ENCODE data around the gene SHC3. TPM values are rescaled to one million over a fixed set of nuclear protein-coding genes. Genes with fewer than 3 reads are reported as not detected.

SHC3 gene
- total RNA-seq, 2 experiments from 2014 or later = not detected

- H3K27ac Mint-ChIP-seq = no peak overlapping the region
- peaks cover 13% of the 10 kb centered on the region for H3K4me1 Mint-ChIP-seq (ENCODE audit: low read depth)
- Histone ChIP-seq H3K4me3 (ENCODE audit: low read length) (no peak overlapping the region), H3K4me1 (ENCODE audit: insufficient read depth, low read length) (peaks cover 14% of the 10 kb centered on the region), H3K36me3 (ENCODE audit: insufficient read depth, low read length) (no peaks in the 10 kb centered on the region), H3K9me3 (ENCODE audit: control insufficient read depth in 1 of 2, insufficient read depth in 1 of 2, low read length in 2 of 2) (no peaks in the 10 kb centered on the region), H3K27ac (ENCODE audit: low read depth in 1 of 2, low read length in 2 of 2) (no peak overlapping the region), H3K27me3 (ENCODE audit: control insufficient read depth in 1 of 2, insufficient read depth in 2 of 2, low read length in 2 of 2) (peaks cover 28 to 63% of the 10 kb centered on the region in 2 experiments)
- ATAC-seq (ENCODE audit: poor library complexity) = no peak
- no peaks in the 10 kb centered on the region for H3K9me3 Mint-ChIP-seq
- H3K36me3 Mint-ChIP-seq (ENCODE audit: low read depth) = no peaks in the 10 kb centered on the region
- intact Hi-C loops (cut with DNase I, micrococcal nuclease) = no loop called here
- H3K27me3 Mint-ChIP-seq = peaks cover 72% of the 10 kb centered on the region
- CTCF ChIA-PET = no interaction called here
- H3K4me3 Mint-ChIP-seq = no peak overlapping the region
- DNase-seq = no peak
- TF ChIP-seq CTCF (IDR thresholded peaks at IDR 0.05) = no peak
- POLR2A ChIA-PET = no interaction called here
Measured at GRCh38 chr9:89175828-89176261, 2.8 kb downstream of the SHC3 start.

- Histone ChIP-seq H3K4me3 (ENCODE audit: low read length) (no peak overlapping the region), H3K4me1 (ENCODE audit: insufficient read depth, low read length) (peaks cover 3% of the 10 kb centered on the region), H3K27ac (ENCODE audit: low read depth in 1 of 2, low read length in 2 of 2) (no peak overlapping the region), H3K27me3 (ENCODE audit: control insufficient read depth in 1 of 2, insufficient read depth in 2 of 2, low read length in 2 of 2) (peaks cover 23 to 57% of the 10 kb centered on the region in 2 experiments), H3K9me3 (ENCODE audit: control insufficient read depth in 1 of 2, insufficient read depth in 1 of 2, low read length in 2 of 2) (no peaks in the 10 kb centered on the region), H3K36me3 (ENCODE audit: insufficient read depth, low read length) (no peaks in the 10 kb centered on the region)
- ATAC-seq (ENCODE audit: poor library complexity) (no peak), DNase-seq (no peak)
- H3K4me1 Mint-ChIP-seq (ENCODE audit: low read depth) = peaks cover 7% of the 10 kb centered on the region
- H3K27ac Mint-ChIP-seq = no peak overlapping the region
- no peak overlapping the region for H3K4me3 Mint-ChIP-seq
- H3K27me3 Mint-ChIP-seq = peaks cover 57% of the 10 kb centered on the region
- ChIA-PET CTCF (no interaction called here), POLR2A (interaction anchor here (0.8 kb wide), 1 partner anchor 19 kb away, joined by 3 read pairs; no protein-coding TSS in a partner anchor)
- intact Hi-C loops (cut with DNase I, micrococcal nuclease) = no loop called here
- H3K36me3 Mint-ChIP-seq (ENCODE audit: low read depth) = no peaks in the 10 kb centered on the region
- H3K9me3 Mint-ChIP-seq = no peaks in the 10 kb centered on the region
- no peak for TF ChIP-seq CTCF (IDR thresholded peaks at IDR 0.05)
Measured at GRCh38 chr9:89174291-89174690, 4.3 kb downstream of the SHC3 start.

GRCh38 chr9:89173072-89173471 lies 5.5 kb downstream of the SHC3 start:
- no peak for TF ChIP-seq CTCF (IDR thresholded peaks at IDR 0.05)

More at GRCh38 chr9:89173072-89173471, 5.5 kb downstream of the SHC3 start:
- ATAC-seq (ENCODE audit: poor library complexity) = no peak
- Mint-ChIP-seq H3K4me1 (ENCODE audit: low read depth) (no peaks in the 10 kb centered on the region), H3K27me3 (peaks cover 48% of the 10 kb centered on the region), H3K9me3 (no peaks in the 10 kb centered on the region), H3K4me3 (no peak overlapping the region), H3K27ac (no peak overlapping the region), H3K36me3 (ENCODE audit: low read depth) (no peaks in the 10 kb centered on the region)
- CTCF ChIA-PET = no interaction called here
- Histone ChIP-seq H3K9me3 (ENCODE audit: control insufficient read depth in 1 of 2, insufficient read depth in 1 of 2, low read length in 2 of 2) (no peaks in the 10 kb centered on the region), H3K27ac (ENCODE audit: low read depth in 1 of 2, low read length in 2 of 2) (no peak overlapping the region), H3K4me1 (ENCODE audit: insufficient read depth, low read length) (peaks cover 3% of the 10 kb centered on the region), H3K4me3 (ENCODE audit: low read length) (no peak overlapping the region), H3K36me3 (ENCODE audit: insufficient read depth, low read length) (no peaks in the 10 kb centered on the region), H3K27me3 (ENCODE audit: control insufficient read depth in 1 of 2, insufficient read depth in 2 of 2, low read length in 2 of 2) (peaks cover 23 to 45% of the 10 kb centered on the region in 2 experiments)
- DNase-seq = no peak
- intact Hi-C loops (cut with DNase I, micrococcal nuclease) = no loop called here
- POLR2A ChIA-PET = no interaction called here

All from CD4-positive, alpha-beta T cell (primary cell).